Endometrial microvascular endothelial cells (primary cell): ENCODE measurements around the gene SYCE1L. TPM values are rescaled to one million over a fixed set of nuclear protein-coding genes. Genes with fewer than 3 reads are reported as not detected.

Experiments
- in situ Hi-C: cut with HindIII; loops from 2 replicates; pipeline ENCODE4 v1.10.0; 2017; ENCODE audit warnings: low sequenced_read_pairs, low pct_unique_long_range_greater_than_20kb; ENCODE audit errors: inconsistent ontology term
- total RNA-seq: library from RNA; depleted of rRNA; stranded (reverse); fragments of >200 nt; gene quantifications from one replicate; pipeline ENCODE4 v1.2.3, GENCODE V29; 2015; ENCODE audit errors: inconsistent ontology term

SYCE1L gene
- total RNA-seq, 1 donor from 2014 or later = not detected

- in situ Hi-C loops = no loop called here
Observed at GRCh38 chr16:77194295-77195231, 4.6 kb upstream of the SYCE1L start.

- in situ Hi-C loops = no loop called here
Observed at GRCh38 chr16:77195411-77195810, 3.8 kb upstream of the SYCE1L start.

DNA sequence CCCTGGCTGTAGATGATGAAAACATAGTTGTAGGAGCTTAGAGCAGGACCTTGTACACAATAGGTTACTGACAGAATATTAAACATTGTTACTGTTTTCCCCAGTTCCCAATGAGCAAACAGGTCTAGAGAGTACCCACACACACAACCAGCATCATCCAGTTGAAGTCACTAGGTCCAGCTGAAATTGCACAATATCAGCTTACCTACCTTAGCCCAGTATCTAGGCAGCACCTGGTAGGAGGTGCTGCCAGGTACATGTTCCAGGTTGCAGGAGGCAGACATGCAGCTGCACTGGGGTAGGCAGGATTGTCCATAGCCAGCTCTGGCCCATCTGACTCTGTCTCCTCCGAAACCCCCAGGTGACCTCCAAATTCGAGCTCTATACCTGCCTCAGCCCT lies 1.5 kb upstream of the SYCE1L start:
- in situ Hi-C loops = no loop called here

DNA sequence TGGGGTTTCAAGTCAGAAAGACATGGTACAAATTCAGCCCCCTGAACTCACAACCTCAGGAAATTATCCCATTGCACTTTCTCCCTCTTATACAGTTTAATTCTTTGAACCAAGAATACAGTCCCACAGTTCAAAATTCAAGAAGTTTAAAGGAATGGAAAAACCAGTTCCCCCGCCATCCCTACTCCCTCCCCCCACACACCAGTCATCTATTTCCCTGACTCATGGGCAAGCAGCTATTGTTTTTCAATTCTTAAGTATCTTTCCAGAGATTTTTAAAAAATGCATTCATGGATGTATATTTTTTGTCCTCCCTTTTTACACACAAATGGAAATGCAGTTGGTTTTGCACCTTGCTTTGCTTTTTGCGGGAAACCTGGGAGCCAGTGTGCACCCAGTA lies 7.3 kb downstream of the SYCE1L start:
- in situ Hi-C loops = no loop called here

DNA sequence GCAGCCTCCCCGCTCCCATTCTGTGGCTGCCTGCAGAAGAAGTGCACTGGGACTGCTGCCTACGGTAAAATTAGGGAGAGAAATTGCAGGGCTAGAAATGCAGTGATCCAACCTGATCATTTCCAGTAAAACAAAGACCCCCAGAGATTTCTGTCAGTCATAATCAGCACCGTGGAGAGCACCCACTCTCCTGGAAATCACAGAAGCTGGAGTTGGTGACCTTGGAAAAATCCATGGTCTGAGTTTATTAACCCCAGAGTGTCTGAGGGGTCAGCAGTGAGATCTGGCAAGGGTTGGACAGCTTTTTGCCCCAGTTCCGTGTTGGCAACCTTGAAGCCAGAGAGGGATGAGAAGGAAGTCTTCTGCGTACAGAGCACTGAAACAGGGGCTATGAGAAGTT lies 7.8 kb downstream of the SYCE1L start:
- in situ Hi-C loops = no loop called here

DNA sequence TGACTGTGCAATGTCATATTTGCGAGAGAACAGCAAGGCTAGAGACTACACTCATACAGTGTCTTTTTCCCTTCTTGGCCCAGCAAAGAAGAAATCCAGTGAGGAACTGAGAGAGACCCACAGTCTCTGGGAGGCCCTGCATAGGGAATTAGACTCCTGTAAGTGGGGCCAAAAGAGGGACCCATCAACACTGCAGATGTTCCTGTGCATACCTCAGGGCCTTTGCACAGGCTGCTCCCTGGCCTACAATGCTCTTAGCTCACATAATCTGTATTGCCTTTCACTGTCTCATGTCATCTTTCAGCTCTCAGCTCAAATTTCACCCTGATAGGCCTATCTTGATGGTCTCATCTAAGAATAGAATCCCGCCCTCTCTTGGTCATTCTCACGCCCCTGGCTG lies 9.2 kb downstream of the SYCE1L start:
- in situ Hi-C loops = no loop called here

GRCh38 chr16:77211880-77212740 lies 12.9 kb downstream of the SYCE1L start:
- in situ Hi-C loops = no loop called here

DNA sequence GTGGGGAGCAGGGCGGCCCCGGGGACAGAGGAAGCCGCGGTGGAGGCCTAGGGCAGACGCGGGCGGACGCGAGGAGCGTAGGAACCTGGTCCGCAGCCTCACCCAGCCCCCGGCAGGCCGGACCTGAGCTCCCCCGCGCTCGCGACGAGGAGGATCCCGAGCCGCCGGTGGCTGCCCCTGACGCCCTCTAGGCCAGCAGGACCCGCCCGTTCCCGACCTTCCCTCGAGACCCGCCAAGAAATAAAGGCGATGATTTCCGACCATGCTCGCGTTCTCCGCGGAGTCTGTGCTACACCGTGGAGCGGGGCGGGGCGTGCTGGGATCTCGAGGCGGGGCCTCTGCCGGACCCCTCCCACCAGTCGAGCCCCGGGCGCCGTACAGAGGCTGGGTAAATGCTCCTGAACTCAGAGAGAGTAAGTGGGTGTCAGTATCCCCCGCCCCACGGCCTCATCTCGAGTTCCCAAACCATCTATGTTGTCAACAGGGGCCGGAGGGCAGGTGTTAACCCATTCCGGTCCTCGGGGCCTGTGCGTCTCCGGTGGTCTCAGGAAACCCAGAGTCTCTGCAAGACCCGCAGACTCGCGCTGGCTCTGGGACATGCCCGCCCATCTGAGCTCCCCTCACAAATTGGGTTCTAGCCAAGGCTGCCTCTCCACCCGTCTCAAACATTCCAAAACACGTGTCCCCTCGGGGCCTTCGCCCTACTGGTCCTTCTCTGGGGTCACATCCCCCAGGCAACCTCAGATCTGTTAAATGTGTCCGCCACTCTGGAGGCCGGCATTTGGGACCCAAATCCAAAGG lies 13.7 kb downstream of the SYCE1L start:
- in situ Hi-C loops = no loop called here

DNA sequence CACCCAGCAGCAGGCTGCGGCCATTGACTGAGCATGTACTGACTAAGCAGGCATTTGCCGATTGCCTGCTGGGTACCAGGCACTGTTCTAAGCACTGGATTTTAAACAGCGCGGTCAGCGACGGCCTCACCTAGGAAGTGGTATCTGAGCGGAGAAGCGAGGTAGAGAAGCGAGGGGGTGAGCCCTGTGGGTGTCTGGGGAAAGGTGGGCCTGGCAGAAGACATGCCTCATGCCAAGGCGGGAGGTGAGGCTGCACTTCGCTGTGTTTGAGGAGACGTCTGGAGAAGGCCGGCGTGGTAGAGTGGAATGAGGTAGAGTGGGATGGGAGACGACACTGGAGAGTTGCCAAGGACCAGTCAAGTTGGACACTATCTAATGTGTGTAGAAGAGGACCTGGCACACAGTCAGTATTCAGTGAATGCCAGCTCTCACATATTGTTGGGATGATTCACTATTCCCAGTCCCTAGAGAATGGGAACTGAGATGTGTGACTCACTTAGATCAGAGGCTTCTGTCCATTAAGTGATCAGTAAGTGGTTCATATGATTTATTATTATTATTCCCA lies 14.4 kb downstream of the SYCE1L start:
- in situ Hi-C loops = no loop called here

GRCh38 chr16:77214411-77215138 lies 15.4 kb downstream of the SYCE1L start:
- in situ Hi-C loops = no loop called here

DNA sequence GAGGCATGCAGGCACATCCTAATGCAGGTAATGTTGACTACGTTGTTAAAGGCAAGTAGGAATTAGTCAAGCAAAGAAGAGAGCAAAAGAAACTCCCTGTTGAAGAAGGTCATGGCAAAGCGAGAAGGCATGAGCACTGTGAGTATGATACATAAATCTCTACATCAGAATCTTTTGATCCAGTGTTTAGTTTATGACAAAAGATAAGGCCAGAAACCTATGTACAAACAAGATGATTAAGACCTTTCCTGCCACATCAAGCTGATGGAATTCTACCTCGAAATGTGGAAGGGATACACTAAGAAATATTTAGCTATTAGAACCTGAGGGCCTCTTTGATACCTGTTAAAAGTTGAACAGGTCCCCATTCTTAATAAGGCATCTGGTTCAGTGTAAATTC lies 20.2 kb downstream of the SYCE1L start:
- in situ Hi-C loops = no loop called here

DNA sequence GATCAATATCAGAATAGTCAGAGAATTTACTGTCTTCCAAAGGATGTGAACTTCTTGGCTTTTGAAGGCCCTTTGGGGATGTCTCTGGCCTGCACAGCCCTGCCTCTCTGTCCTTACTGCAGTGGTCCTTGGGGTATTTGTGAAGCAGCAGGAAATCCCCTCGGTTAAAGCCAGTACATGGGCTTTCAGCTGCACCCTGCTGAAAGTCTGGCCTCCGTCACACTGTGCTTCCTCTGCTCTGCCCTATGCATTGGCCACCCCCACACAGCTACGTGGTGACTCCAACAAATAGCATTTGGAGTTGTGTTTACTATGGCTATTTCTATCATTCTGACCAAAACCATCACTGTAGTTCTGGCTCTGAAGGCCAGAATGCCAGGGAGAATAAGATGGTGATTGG lies 21.2 kb downstream of the SYCE1L start:
- in situ Hi-C loops = no loop called here

GRCh38 chr16:77221482-77221881 lies 22.3 kb downstream of the SYCE1L start:
- in situ Hi-C loops = no loop called here

DNA sequence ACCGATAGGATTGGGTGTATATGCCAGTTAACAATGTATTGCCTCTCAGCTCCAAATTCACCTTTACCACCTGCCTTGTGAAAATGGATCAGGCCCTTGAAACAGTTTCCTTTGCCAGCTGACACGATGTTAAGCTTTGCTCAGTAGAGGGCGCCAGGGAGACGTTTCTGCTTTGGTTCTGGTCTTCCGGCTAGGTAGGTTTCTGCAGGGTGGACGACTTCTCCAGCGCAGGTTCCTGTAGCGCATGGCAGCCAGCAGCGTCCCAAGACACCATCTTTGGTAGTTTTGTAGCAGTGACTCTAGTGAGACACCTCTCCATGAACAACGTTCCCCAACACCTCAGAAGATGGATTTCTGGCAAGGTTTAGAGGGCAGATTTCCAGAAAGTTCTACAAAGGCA lies 24.0 kb downstream of the SYCE1L start:
- in situ Hi-C loops = no loop called here

GRCh38 chr16:77225182-77225581 lies 26.0 kb downstream of the SYCE1L start:
- in situ Hi-C loops = no loop called here

- in situ Hi-C loops = no loop called here
Observed at GRCh38 chr16:77227745-77228144, 28.5 kb downstream of the SYCE1L start.

- in situ Hi-C loops = loop anchor here (10.0 kb wide), 1 partner anchor 354 kb away; no protein-coding TSS in a partner anchor
Observed at GRCh38 chr16:77231047-77231446, 31.8 kb downstream of the SYCE1L start.
